Measurements from ENCODE around the gene ARHGEF28. TPM values are rescaled to one million over a fixed set of nuclear protein-coding genes. Genes with fewer than 3 reads are reported as not detected.

ARHGEF28 gene
- total and polyA plus RNA-seq, 10 of the 15 experiments (the other 5 are each of a cell fraction or from before 2014, with no cell fraction given) = 0.10 to 0.72 (median 0.22) TPM; not detected in 2

DNA sequence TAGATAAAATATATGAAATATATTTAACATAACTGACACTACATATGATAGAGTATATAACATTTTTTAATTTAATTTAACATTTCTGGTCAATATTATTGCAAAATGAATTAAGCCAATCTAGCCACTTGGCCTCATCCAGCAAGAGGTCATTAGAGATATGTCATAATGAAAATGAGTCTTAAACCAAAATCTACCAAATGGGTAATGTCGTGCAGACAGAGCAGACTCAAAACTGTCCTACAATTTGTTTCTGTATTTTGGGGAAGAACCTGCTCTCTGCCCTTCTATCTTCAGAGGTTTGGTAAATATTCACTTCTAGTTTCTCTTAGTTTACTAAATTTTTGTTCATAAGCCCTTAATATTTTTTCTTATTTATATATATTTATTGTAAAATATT is 61.4 kb downstream of the ARHGEF28 start (continued):
- TF ChIP-seq IKZF2 (IDR thresholded peaks at IDR 0.05) (no peak; a peak in 1 of 4 replicates), NR2C2 (IDR thresholded peaks at IDR 0.05; ENCODE audit: borderline replicate concordance, control insufficient read depth, insufficient read length, low read depth) (no peak), TBL1XR1 (IDR thresholded peaks at IDR 0.05; ENCODE audit: low read depth, low read length) (peak; percentile 38; the same call in 1 of the 2 replicates), NFYA (IDR thresholded peaks at IDR 0.05; ENCODE audit: borderline replicate concordance, low read depth, low read length) (no peak), HDAC2 (IDR thresholded peaks at IDR 0.05) (no peak), BCL11A (IDR thresholded peaks at IDR 0.05; ENCODE audit: low read depth, low read length) (peak; percentile 92), KLF5 (IDR thresholded peaks at IDR 0.05; ENCODE audit: partially characterized antibody) (no peak), ZZZ3 (IDR thresholded peaks at IDR 0.05; ENCODE audit: control insufficient read depth, insufficient read length, low read depth) (no peak), WRNIP1 (IDR thresholded peaks at IDR 0.05; ENCODE audit: borderline replicate concordance, low read depth, low read length) (no peak), SMARCA5 (IDR thresholded peaks at IDR 0.05) (no peak), CBX3 (IDR thresholded peaks at IDR 0.05; ENCODE audit: borderline replicate concordance, low read depth) (no peak), MTA3 (IDR thresholded peaks at IDR 0.05; ENCODE audit: borderline replicate concordance, low read length) (no peak), KDM1A (IDR thresholded peaks at IDR 0.05; ENCODE audit: borderline replicate concordance) (no peak)
- TF ChIP-seq, protein P1, sequence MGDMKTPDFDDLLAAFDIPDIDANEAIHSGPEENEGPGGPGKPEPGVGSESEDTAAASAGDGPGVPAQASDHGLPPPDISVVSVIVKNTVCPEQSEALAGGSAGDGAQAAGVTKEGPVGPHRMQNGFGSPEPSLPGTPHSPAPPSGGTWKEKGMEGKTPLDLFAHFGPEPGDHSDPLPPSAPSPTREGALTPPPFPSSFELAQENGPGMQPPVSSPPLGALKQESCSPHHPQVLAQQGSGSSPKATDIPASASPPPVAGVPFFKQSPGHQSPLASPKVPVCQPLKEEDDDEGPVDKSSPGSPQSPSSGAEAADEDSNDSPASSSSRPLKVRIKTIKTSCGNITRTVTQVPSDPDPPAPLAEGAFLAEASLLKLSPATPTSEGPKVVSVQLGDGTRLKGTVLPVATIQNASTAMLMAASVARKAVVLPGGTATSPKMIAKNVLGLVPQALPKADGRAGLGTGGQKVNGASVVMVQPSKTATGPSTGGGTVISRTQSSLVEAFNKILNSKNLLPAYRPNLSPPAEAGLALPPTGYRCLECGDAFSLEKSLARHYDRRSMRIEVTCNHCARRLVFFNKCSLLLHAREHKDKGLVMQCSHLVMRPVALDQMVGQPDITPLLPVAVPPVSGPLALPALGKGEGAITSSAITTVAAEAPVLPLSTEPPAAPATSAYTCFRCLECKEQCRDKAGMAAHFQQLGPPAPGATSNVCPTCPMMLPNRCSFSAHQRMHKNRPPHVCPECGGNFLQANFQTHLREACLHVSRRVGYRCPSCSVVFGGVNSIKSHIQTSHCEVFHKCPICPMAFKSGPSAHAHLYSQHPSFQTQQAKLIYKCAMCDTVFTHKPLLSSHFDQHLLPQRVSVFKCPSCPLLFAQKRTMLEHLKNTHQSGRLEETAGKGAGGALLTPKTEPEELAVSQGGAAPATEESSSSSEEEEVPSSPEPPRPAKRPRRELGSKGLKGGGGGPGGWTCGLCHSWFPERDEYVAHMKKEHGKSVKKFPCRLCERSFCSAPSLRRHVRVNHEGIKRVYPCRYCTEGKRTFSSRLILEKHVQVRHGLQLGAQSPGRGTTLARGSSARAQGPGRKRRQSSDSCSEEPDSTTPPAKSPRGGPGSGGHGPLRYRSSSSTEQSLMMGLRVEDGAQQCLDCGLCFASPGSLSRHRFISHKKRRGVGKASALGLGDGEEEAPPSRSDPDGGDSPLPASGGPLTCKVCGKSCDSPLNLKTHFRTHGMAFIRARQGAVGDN (IDR thresholded peaks at IDR 0.05) = no peak; the same call in 1 of the 2 replicates
- TF ChIP-seq, protein P2, sequence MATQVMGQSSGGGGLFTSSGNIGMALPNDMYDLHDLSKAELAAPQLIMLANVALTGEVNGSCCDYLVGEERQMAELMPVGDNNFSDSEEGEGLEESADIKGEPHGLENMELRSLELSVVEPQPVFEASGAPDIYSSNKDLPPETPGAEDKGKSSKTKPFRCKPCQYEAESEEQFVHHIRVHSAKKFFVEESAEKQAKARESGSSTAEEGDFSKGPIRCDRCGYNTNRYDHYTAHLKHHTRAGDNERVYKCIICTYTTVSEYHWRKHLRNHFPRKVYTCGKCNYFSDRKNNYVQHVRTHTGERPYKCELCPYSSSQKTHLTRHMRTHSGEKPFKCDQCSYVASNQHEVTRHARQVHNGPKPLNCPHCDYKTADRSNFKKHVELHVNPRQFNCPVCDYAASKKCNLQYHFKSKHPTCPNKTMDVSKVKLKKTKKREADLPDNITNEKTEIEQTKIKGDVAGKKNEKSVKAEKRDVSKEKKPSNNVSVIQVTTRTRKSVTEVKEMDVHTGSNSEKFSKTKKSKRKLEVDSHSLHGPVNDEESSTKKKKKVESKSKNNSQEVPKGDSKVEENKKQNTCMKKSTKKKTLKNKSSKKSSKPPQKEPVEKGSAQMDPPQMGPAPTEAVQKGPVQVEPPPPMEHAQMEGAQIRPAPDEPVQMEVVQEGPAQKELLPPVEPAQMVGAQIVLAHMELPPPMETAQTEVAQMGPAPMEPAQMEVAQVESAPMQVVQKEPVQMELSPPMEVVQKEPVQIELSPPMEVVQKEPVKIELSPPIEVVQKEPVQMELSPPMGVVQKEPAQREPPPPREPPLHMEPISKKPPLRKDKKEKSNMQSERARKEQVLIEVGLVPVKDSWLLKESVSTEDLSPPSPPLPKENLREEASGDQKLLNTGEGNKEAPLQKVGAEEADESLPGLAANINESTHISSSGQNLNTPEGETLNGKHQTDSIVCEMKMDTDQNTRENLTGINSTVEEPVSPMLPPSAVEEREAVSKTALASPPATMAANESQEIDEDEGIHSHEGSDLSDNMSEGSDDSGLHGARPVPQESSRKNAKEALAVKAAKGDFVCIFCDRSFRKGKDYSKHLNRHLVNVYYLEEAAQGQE (IDR thresholded peaks at IDR 0.05; ENCODE audit: low read depth, low read length) = no peak
- TF ChIP-seq, protein P3, sequence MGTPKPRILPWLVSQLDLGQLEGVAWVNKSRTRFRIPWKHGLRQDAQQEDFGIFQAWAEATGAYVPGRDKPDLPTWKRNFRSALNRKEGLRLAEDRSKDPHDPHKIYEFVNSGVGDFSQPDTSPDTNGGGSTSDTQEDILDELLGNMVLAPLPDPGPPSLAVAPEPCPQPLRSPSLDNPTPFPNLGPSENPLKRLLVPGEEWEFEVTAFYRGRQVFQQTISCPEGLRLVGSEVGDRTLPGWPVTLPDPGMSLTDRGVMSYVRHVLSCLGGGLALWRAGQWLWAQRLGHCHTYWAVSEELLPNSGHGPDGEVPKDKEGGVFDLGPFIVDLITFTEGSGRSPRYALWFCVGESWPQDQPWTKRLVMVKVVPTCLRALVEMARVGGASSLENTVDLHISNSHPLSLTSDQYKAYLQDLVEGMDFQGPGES (IDR thresholded peaks at IDR 0.05) = no peak
- TF ChIP-seq, protein P4, sequence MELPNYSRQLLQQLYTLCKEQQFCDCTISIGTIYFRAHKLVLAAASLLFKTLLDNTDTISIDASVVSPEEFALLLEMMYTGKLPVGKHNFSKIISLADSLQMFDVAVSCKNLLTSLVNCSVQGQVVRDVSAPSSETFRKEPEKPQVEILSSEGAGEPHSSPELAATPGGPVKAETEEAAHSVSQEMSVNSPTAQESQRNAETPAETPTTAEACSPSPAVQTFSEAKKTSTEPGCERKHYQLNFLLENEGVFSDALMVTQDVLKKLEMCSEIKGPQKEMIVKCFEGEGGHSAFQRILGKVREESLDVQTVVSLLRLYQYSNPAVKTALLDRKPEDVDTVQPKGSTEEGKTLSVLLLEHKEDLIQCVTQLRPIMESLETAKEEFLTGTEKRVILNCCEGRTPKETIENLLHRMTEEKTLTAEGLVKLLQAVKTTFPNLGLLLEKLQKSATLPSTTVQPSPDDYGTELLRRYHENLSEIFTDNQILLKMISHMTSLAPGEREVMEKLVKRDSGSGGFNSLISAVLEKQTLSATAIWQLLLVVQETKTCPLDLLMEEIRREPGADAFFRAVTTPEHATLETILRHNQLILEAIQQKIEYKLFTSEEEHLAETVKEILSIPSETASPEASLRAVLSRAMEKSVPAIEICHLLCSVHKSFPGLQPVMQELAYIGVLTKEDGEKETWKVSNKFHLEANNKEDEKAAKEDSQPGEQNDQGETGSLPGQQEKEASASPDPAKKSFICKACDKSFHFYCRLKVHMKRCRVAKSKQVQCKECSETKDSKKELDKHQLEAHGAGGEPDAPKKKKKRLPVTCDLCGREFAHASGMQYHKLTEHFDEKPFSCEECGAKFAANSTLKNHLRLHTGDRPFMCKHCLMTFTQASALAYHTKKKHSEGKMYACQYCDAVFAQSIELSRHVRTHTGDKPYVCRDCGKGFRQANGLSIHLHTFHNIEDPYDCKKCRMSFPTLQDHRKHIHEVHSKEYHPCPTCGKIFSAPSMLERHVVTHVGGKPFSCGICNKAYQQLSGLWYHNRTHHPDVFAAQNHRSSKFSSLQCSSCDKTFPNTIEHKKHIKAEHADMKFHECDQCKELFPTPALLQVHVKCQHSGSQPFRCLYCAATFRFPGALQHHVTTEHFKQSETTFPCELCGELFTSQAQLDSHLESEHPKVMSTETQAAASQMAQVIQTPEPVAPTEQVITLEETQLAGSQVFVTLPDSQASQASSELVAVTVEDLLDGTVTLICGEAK (IDR thresholded peaks at IDR 0.05; ENCODE audit: borderline replicate concordance) = no peak

Data from GM12878 (cell line).